ENCODE results near the gene MRPL23. TPM values are rescaled to one million over a fixed set of nuclear protein-coding genes. Genes with fewer than 3 reads are reported as not detected.

The MRPL23 gene
- total RNA-seq, 1 experiment from 2014 or later: 76.3 TPM

GRCh38 chr11:1947592-1948237 lies 583 bp downstream of the MRPL23 start:
- no TSS peak for BruUV-seq (replicated peaks)
- Histone ChIP-seq H3K9me3 (ENCODE audit: insufficient read depth, low read depth) (no peaks in the 10 kb centered on the region), H3K79me2 (ENCODE audit: low read depth) (no peaks in the 10 kb centered on the region), H2AFZ (no peak overlapping the region), H3K9me2 (ENCODE audit: insufficient read depth) (no peaks in the 10 kb centered on the region), H4K20me1 (ENCODE audit: insufficient read depth) (no peaks in the 10 kb centered on the region), H3K27ac (no peak overlapping the region), H3K27me3 (ENCODE audit: insufficient read depth, low read depth) (no peaks in the 10 kb centered on the region), H3K4me2 (no peak overlapping the region), H3K4me3 (no peak overlapping the region), H3K4me1 (replicated peaks; ENCODE audit: insufficient read depth) (no peaks in the 10 kb centered on the region), H3F3A (ENCODE audit: insufficient read depth, low read depth) (no peaks in the 10 kb centered on the region), H3K36me3 (ENCODE audit: low read depth) (no peaks in the 10 kb centered on the region)
- CTCF ChIA-PET: interaction anchor here (0.9 to 1.6 kb wide), 3 partner anchors 203 to 295 kb away, joined by 3 read pairs; no protein-coding TSS in a partner anchor
- TF ChIP-seq, protein P1, sequence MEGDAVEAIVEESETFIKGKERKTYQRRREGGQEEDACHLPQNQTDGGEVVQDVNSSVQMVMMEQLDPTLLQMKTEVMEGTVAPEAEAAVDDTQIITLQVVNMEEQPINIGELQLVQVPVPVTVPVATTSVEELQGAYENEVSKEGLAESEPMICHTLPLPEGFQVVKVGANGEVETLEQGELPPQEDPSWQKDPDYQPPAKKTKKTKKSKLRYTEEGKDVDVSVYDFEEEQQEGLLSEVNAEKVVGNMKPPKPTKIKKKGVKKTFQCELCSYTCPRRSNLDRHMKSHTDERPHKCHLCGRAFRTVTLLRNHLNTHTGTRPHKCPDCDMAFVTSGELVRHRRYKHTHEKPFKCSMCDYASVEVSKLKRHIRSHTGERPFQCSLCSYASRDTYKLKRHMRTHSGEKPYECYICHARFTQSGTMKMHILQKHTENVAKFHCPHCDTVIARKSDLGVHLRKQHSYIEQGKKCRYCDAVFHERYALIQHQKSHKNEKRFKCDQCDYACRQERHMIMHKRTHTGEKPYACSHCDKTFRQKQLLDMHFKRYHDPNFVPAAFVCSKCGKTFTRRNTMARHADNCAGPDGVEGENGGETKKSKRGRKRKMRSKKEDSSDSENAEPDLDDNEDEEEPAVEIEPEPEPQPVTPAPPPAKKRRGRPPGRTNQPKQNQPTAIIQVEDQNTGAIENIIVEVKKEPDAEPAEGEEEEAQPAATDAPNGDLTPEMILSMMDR (conservative IDR thresholded peaks at IDR 0.05): no peak
- TF ChIP-seq EZH2 (IDR thresholded peaks at IDR 0.05; ENCODE audit: low read depth): no peak
- intact Hi-C loops (cut with micrococcal nuclease; ENCODE audit: unreplicated experiment): no loop called here
- DNase-seq: no peak
- POLR2A ChIA-PET (ENCODE audit: unreplicated experiment): interaction anchor here (0.7 kb wide), 1 partner anchor 156 kb away, joined by 3 read pairs; no protein-coding TSS in a partner anchor

DNA sequence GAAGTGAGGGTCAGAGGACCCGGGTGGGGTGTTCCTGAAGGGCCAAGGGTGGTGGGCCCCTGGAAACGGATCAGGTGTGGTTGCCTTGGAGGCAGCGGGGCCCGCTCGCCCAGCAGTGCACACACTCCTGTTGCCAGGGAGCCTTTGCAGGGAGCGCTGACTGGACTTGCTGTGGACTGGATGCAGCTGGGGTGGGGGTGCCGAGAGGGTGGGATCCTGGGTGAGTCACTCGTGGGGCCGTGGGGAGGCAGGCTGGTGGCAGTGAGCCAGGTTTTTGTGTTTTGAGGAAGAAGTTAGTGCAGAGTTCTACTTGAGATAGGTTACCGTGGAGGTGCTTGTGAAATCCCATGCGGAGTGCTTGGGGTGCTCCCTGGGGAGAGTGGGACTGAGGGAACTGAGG lies 1.3 kb downstream of the MRPL23 start:
- H3K4me1 ChIP-seq (replicated peaks; ENCODE audit: insufficient read depth): no peaks in the 10 kb centered on the region
- ChIA-PET POLR2A (ENCODE audit: unreplicated experiment) (interaction anchor here (0.7 kb wide), 1 partner anchor 155 kb away, joined by 5 read pairs; no protein-coding TSS in a partner anchor), CTCF (interaction anchor here (1.2 to 1.6 kb wide), 3 partner anchors 202 to 296 kb away, joined by 3 read pairs; no protein-coding TSS in a partner anchor)
- no peak overlapping the region for H3K4me2 ChIP-seq
- H3K4me3 ChIP-seq: no peak overlapping the region
- H3F3A ChIP-seq (ENCODE audit: insufficient read depth, low read depth): no peaks in the 10 kb centered on the region
- H4K20me1 ChIP-seq (ENCODE audit: insufficient read depth): no peaks in the 10 kb centered on the region
- TF ChIP-seq EZH2 (IDR thresholded peaks at IDR 0.05; ENCODE audit: low read depth): no peak
- TF ChIP-seq, protein P1 (conservative IDR thresholded peaks at IDR 0.05): no peak
- H3K9me3 ChIP-seq (ENCODE audit: insufficient read depth, low read depth): no peaks in the 10 kb centered on the region
- intact Hi-C loops (cut with micrococcal nuclease; ENCODE audit: unreplicated experiment): no loop called here
- H3K36me3 ChIP-seq (ENCODE audit: low read depth): no peaks in the 10 kb centered on the region
- H3K9me2 ChIP-seq (ENCODE audit: insufficient read depth): no peaks in the 10 kb centered on the region
- no peak overlapping the region for H3K27ac ChIP-seq
- no TSS peak for BruUV-seq (replicated peaks)
- H3K27me3 ChIP-seq (ENCODE audit: insufficient read depth, low read depth): no peaks in the 10 kb centered on the region
- no peak for DNase-seq
- H3K79me2 ChIP-seq (ENCODE audit: low read depth): no peaks in the 10 kb centered on the region
- H2AFZ ChIP-seq: no peak overlapping the region

GRCh38 chr11:1949302-1949701 lies 2.2 kb downstream of the MRPL23 start:
- Histone ChIP-seq H3K9me2 (ENCODE audit: insufficient read depth) (no peaks in the 10 kb centered on the region), H3K27me3 (ENCODE audit: insufficient read depth, low read depth) (no peaks in the 10 kb centered on the region), H3K79me2 (ENCODE audit: low read depth) (no peaks in the 10 kb centered on the region), H3K9me3 (ENCODE audit: insufficient read depth, low read depth) (no peaks in the 10 kb centered on the region), H3K4me1 (replicated peaks; ENCODE audit: insufficient read depth) (no peaks in the 10 kb centered on the region), H2AFZ (no peak overlapping the region), H3K4me2 (no peak overlapping the region), H3F3A (ENCODE audit: insufficient read depth, low read depth) (no peaks in the 10 kb centered on the region), H4K20me1 (ENCODE audit: insufficient read depth) (no peaks in the 10 kb centered on the region), H3K4me3 (no peak overlapping the region), H3K36me3 (ENCODE audit: low read depth) (no peaks in the 10 kb centered on the region), H3K27ac (no peak overlapping the region)
- DNase-seq: no peak
- intact Hi-C loops (cut with micrococcal nuclease; ENCODE audit: unreplicated experiment): no loop called here
- TF ChIP-seq EZH2 (IDR thresholded peaks at IDR 0.05; ENCODE audit: low read depth): no peak
- TF ChIP-seq, protein P1 (conservative IDR thresholded peaks at IDR 0.05): no peak
- CTCF ChIA-PET: interaction anchor here (1.2 to 1.6 kb wide), 3 partner anchors 201 to 297 kb away, joined by 3 read pairs; no protein-coding TSS in a partner anchor
- no TSS peak for BruUV-seq (replicated peaks)
- POLR2A ChIA-PET (ENCODE audit: unreplicated experiment): interaction anchor here (0.7 kb wide), 1 partner anchor 156 kb away, joined by 5 read pairs; no protein-coding TSS in a partner anchor
